Adipose tissue (tissue), 3 donors: ENCODE data around the gene RTN4. TPM values are rescaled to one million over a fixed set of nuclear protein-coding genes. Genes with fewer than 3 reads are reported as not detected.

Experiments
- polyA plus RNA-seq, 3 donors: library from polyadenylated mRNA; stranded (reverse); fragments of 200-250 nt; gene quantifications; one replicate each; pipeline ENCODE4 v1.2.3, GENCODE V29; 2013
- donor health status: healthy with polysubstance abuse.
- donor health status: Bipolar disorder and iron deficiency.
- donor health status: healthy.

The RTN4 gene
- polyA plus RNA-seq, 3 donors: 103 to 576 (median 221) TPM

Other genes starting within 250 kb of the RTN4 start
- gene CLHC1, start 181.8 kb upstream of the RTN4 start, polyA plus RNA-seq: 1 to 10 TPM; 1.7 to 6.9 (median 4.1) TPM
- 1,000 to 10,000 TPM; 1,786 to 3,500 (median 2,106) TPM for gene RPS27A, start 182.2 kb upstream of the RTN4 start, polyA plus RNA-seq
- 10 to 100 TPM; 18.8 to 22.0 (median 20.9) TPM for gene MTIF2, start 218.8 kb upstream of the RTN4 start, polyA plus RNA-seq